GM21526 (cell line): Measurements from ENCODE around the gene PCSK2.

Source experiments
- ATAC-seq: cut with Tn5 transposase; IDR thresholded peaks from one replicate; pipeline ENCODE4 v1.9.1; 2021; ENCODE audit warnings: moderate library complexity; ENCODE audit not compliant: unreplicated experiment, low FRiP score

PCSK2 gene

DNA sequence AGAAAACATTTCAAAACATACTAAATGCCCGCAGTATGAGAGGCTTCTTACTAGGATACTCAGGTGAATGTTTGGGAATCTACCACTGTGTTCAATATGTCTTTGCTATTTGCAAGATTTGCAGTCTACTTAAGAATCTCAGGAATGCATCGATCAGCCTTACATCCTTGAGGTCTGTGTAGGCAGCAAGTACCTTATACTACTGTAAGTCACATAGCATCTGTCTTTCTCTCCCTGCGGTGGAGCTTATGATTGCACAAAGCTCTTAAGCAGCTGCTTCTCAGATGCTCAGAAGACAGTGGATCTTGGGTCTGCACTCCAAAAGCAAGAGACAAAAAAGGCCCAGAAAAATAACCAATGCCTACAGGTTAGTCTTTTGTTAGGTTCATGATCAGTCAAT lies 21.4 kb downstream of the PCSK2 start:
- ATAC-seq = no peak

DNA sequence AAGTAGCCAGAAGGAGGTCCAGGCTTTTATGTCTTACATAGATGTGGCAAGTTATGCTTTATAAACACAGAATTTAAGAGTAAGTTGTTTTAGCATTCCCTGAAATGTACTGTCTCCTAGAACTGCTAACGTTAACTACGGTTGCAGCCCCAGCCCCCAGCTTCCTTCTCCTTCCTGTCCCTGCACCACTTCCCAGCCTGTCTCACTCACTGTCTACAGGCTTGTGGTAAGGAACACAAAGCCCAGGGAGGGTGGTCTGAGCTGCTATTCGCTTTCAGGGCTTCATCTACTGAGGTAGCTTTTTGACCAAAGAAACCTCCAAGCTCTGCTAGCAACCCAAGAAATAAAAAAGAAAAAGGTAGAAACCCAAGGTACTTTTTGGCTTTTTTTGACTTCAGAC lies 35.9 kb downstream of the PCSK2 start:
- no peak for ATAC-seq

DNA sequence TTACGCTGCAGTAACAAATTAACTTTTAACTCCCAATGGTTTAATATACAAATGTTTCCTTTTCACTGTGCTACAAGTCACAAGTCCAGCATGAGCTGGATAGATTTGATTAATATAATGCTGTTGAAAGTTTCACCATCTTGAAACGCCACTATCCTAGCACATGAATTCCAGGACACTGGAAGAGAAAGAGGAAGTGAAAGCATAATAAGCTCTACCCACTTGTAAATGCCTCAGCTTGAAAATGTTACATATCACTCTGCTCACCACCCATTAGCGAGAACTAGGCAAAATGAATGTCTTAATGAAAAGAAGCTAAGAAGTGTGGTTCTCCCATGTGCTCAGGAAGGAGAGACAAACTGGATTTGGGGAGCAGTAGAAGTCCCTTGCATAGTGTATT lies 46.9 kb downstream of the PCSK2 start:
- no peak for ATAC-seq

DNA sequence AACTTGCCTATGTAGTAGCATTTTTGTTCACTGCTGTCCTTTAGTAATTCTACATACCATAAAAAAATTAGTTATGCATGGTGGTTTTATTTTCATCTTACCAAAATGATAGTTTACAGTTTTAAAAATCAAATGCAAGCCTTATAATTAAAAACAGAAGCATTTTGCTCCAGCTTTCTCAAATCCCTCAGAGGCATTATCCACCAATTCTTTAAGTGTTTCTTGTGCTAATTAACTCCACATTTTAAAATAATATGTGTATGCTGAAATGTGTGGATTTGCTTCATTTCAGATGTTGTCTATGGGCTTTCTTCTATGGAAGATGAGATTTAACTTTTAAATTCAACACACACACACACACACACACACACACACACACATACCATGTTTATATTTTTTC lies 49.3 kb downstream of the PCSK2 start:
- ATAC-seq = no peak

DNA sequence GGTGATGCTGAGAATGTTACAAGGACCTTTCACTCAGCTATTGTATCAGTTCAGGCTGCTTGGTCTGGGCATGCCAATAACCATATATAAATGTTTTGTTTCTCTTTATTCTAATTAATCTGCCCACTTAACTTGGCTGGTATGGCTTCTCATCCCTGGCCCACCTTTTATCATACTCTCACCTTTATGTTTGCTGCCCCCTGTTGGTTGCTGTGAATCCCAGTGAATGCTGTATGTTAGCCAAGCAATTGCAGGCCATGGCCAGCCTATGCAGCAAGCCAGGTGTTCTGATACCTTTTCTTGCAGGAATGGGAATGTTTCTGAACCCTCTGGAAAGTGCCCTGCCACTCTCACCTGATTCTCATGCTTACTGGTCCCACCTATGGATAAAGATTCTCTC lies 54.6 kb downstream of the PCSK2 start:
- ATAC-seq = no peak

DNA sequence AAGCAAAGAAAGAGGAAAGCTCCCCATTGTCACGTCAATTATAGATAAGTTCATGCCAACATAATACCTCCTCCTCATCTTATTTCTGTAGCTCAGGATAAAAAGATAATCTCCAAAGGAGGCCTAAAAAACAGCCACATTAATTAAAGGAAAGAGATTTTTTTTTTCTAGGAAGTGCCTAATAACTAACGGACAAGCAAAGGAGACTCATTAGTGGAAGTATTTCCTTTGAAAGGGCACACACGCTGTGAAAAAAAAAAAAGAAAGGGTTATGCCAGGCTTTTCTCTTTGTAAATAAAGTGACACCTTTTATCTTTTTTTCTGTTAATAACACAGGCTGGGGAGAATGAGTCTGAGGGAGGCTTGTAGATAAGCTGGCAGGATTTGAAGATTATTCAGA lies 55.7 kb downstream of the PCSK2 start:
- ATAC-seq = no peak

DNA sequence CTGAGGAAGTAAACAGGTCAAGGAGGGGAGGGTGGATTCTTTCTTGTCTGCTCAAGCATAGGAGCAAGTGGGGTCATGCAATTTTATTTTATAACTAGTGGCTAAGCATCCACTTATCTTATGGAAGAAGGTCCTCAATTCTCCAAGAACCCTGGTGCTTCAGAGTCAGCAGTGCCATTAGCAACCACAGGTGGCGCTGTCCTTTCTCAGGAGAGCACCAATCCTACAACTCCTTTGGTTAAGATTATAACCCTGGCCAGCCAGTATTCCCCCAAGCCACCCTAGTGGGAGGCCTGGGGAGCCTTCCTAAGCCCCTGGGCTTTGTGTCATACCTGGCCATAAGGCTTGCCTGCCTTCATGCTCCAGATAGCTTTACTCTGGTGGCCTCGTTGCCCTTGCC lies 60.7 kb downstream of the PCSK2 start:
- no peak for ATAC-seq

DNA sequence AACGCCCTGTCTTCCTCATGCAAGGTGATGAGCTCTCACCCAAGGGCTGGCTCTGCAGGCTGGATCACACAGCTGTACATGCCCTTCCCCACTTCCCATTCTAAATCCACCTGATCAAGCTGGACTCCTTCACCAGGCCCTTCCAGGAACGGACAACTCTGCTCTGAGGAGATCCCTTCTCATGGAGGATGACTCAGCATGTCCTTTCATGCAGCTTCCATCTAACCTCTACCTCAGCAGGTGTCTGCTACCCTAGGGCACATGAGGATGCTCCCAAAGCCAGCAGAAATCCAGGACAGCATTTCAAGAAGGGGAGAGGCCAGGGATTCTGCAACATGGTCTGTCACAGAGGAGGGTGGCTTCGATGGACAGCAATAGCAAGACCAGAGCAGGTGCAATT lies 61.2 kb downstream of the PCSK2 start:
- no peak for ATAC-seq

DNA sequence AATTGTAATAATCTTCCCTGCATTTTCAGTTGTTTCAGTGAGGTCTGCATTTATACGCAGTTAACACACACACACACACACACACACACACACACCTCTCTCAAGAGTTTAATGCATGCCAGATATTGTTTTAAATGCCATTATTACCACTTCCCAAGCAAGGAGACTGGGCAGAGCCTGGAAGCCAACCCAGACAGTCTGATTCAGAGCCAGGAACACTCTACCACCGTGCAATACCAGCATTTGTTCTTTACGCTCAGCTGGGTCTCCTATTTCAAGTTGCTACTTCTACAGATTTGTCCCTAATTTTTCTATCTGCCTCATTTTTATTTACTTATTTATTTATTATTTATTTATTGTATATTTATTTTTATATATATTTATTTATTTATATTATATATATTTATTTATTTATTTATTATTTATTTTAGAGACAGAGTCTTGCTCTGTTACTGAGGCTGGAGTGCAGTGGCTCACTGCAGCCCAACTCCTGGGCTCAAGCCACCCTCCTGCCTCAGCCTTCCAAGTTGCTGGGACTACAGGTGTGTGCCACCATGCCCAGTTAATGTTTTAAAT lies 68.4 kb downstream of the PCSK2 start:
- no peak for ATAC-seq

DNA sequence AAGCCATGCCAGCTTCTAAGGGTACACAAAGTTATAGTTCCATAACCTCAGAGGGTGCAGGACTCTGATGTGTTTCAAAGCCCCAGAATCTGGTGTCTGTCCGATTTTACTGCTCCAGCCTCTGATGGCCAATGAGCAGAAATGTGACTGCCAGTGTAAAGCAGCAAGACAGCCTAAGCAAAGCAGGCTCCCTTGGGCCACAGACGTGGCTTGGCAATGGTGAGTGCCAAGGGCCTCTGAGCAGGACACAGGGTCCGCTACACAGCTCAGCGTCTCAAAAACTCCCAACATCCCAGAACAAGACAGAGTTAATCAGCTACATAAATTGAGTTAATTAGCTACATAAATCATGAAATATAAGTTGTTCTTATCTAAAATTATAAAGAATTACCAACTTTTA lies 69.2 kb downstream of the PCSK2 start:
- no peak for ATAC-seq

DNA sequence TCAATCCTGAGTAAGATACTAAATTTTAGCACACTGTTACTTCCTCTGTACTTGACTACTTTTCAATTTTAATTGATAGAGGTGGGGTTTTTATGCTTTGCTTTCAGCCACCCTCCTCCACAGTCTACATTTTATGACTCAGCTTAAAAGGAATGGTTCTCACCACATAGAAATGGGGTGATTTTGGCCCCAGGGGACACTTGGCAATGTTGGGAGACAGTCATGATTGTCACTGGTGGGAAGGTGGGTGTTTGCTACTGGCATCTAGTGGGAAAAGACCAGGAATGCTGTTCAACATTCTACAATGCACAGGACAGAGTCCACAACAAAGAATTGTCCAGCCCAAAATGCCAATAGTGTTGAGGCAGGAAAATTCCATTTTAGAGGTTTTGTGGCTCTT lies 71.3 kb downstream of the PCSK2 start:
- no peak for ATAC-seq

DNA sequence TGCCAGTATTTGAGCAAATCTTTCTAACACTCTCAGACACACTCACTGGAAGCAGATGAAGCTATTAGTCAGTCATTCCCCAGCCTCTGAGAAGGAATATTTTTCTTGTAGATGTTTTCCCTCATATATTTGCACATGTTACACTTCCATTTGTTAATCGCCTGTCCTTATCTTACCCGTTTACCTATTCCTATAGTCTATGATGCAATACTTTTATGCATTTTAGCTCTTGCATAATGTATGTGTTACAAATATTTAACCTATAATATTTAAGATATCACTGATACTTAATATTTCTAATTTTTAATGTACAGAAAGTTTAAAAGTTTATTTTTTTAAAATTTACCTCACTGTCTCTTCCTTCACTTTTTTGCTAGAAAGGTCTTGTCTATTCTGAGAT lies 71.9 kb downstream of the PCSK2 start:
- no peak for ATAC-seq

DNA sequence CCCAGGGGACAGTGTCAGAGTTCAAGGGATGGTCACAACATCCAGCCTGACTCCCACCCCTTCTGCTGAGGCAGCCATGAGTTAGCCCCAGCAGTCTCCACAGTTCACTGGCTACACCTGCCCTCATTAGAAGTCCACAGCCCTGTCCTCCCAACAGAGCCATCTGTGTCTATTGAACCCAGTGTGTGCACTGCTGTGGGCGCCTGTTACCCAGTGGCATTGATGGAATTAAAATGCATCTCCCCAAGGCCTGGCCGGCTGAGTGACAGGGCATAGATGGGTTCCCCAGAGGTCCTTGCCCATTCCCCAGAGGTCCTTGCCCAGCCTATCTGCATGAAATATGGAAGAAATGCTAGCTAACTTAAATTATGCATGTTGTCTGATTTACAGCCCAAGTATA lies 73.3 kb downstream of the PCSK2 start:
- no peak for ATAC-seq

DNA sequence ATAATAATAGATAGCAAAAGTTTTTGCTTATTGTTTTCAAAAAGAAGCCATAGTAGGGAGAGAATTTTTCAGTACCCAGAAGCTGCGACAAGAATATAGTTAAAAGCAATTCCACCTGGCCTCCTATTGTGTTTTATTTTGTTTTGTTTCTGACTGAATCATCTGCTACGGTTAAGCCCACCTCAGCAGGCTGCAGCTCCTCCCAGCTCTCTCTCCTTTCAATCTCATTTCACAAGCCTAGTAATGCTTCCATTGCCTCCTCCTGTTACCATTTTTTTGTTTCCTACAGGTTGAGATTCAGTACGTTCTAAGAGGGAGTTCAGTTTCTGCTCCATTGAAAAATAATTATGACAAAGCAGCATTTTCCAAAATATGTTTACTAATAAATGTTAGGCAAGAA lies 77.9 kb downstream of the PCSK2 start:
- ATAC-seq = no peak

DNA sequence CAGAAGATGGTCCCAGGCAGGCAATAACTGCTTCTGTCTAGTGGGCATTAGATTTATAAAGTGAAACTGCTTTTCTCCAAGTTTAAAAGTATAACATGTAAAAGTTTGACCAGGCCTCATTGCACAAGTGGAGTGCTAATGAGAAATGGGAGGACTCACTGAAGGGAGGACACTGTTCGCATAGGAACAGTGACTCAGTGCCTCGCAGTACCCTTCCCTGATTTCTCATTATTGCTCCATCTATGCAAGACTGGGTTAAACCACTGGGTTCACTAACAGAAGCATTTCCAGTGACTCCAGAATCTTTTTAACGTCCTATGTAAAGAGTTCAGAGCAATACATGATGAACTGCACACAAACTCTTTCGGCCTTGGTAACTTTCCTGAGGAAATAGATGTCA lies 79.6 kb downstream of the PCSK2 start:
- no peak for ATAC-seq

DNA sequence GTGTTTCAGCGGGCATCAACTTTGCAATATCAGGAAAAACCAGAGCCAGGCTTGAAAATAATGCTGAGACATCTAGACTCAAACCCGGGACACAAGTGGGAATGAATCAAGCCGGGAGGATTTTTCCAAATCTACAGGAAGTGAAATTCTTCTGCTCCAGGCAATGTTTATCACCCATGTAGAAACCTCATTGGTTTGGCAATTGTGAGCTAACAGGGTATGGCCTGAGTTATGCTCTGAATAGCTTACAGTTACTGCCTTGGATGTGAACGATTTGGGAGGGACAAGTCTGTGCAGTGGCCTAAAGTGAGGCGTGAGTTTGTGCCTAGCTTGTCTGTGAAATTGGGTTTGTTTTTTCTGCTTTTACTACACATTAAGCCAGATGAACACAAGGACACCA lies 87.4 kb downstream of the PCSK2 start:
- ATAC-seq = no peak

DNA sequence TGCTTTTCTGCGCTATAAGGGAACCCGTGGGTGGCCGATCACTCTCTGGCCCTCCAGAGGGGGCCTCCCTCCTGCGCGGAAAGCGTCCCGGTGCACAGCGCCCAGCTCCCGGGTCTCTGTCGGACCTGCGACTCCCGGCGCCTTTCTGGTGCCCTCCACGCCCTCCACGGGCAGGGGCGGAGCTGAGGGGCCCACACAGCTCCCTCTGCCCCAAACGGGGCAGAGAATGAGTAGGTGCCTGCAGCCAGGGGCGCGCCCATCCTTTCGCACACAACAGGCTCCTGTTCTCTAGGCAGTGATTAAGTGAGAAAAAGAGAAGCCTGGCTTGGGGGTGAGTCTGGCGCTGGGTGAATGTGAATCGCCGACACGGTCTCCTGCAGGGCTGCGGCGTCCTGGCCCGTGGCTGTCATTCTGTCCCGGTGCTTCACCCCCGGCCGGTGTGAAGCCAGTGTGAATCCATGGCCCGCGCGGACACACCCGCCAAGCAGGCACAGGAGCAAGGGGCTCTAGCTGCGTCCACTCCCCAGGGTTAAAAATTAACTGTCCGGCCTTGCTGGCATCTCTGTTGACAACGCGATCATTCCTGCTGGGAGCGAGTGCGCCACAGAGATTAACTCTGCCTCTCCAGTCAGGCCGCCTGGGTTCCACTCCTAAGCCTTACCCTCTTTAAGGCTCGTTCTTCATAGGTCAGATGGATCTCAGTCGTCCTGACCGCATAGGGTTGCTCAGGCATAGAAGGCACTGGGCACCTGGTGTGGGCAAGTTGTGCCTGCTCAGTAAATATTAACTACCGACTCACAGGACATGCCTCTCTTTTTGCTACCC lies 88.8 kb downstream of the PCSK2 start:
- ATAC-seq = no peak

DNA sequence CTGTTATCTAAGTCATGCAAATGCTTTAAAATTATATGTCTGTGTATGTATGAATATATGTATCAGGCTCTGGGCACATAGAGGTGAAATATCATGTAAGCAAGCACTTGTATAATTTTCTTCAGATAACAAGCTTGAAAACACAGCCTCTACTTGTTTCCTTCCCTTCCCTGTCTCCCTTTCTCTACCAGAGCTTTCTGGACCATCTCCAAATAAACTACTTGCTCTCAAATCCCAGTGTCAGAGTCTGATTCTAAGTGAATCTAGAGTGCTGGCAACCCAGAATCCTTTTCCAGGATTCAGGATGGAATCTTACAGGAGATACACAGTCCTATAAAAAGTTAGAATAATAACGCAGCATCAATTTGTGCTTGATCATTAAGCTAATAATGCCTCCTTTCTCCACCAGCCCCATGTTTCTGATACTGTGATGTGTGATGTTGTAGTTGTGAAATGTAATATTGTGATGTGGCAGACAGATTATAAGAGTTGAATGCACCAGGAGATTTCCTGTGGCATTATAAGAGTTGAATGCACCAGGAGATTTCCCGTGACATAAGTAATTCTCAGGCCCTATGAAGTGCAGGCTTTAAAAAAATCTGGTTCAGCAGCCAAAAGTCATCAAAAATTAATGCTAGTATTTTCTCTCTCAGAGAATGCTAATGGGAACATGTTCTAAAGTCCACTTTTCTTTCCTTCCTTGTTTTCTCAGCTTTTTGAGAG lies 89.6 kb downstream of the PCSK2 start:
- no peak for ATAC-seq

DNA sequence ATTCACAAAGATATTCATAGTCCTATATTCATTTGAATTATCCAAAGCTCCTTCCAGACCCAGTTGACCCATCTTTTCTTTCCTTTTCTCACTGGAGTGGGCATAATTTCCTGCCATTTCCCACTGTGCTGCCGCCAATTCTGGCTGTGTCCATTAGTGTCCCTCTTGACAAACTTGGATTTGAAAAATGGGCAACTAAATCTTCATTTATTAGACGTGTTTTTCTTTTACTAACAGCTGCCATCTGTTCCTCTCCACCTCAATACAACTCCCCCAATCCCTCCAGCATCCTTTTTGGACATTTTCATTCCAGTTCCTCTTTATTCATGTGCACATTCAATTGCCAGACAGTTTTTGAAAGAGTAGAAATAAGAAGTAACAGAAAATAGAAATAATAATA lies 90.5 kb downstream of the PCSK2 start:
- no peak for ATAC-seq

DNA sequence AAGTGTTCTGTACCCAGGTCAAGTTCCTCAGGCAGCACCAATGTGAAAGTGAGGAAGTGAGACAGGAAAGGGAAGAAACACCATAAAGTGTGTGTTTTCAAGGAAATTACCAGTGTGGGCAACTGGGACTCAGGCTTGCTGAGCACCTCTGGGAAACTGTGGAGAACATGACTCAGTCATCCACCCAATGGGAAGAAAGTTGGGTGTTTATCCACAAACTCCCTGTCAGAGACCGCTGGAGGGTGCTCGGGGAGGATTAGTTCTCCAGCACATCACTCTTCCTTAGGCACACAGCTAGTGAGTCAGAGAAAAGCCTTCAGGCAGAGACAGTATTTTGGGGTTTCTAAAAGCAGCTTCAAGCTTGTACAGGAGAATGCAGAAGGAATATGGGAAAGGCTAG lies 93.6 kb downstream of the PCSK2 start:
- no peak for ATAC-seq

DNA sequence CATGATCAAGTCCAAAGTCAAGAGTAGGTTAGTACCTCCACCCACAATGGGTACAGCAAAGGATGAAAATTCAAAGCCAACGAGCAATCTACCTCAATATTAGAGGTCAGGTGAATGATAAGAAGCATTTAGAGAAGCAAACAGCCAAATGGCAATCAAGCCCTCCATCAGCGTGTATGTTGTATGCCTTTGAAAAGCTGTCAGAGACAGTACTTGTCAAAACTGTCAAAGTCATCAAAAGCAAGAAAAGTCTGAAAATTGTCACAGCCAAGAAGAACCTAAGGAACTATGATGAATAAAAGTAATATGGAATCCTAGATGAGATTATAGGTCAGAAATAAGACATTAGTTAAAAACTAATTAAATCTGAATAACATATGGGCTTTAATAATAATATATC lies 99.3 kb downstream of the PCSK2 start:
- no peak for ATAC-seq
